ENCODE measurements around the gene DNM1. TPM values are rescaled to one million over a fixed set of nuclear protein-coding genes. Genes with fewer than 3 reads are reported as not detected.
"Not testable (repeated sequence)": the region's sequence is repeated elsewhere in the genome, so short reads cannot be mapped to it uniquely, and the experiment has no call there.

DNM1 gene
- total and polyA plus RNA-seq, 4 donors: 44.6 to 410 (median 223) TPM

- Histone ChIP-seq H3K27ac (ENCODE audit: low read depth, low read length) (no peak overlapping the region), H3K36me3 (ENCODE audit: control insufficient read depth, insufficient read depth, low read length) (peaks cover 76% of the 10 kb centered on the region)
- 91% methylated on average over 9 of the region's 10 CpGs for WGBS (ENCODE audit: insufficient coverage)
Observed at GRCh38 chr9:128222026-128222425, 18.8 kb downstream of the DNM1 start.

GRCh38 chr9:128222880-128223670, 19.9 kb downstream of the DNM1 start:
- H3K36me3 ChIP-seq (ENCODE audit: control insufficient read depth, insufficient read depth, low read length): peaks cover 78% of the 10 kb centered on the region

More at GRCh38 chr9:128222026-128222425, 18.8 kb downstream of the DNM1 start:
- no peak overlapping the region for H3K4me3 ChIP-seq (ENCODE audit: low read depth, low read length)
- H3K9me3 ChIP-seq (ENCODE audit: control insufficient read depth, insufficient read depth, low read length): no peaks in the 10 kb centered on the region
- no peaks in the 10 kb centered on the region for H3K27me3 ChIP-seq (ENCODE audit: control insufficient read depth, insufficient read depth, low read length)
- H3K4me1 ChIP-seq (ENCODE audit: control insufficient read depth, insufficient read depth, low read length): peaks cover 20% of the 10 kb centered on the region
- no peak for DNase-seq (ENCODE audit: low read depth in 4 of 6, low spot score in 6 of 6)

GRCh38 chr9:128224877-128225276, 21.7 kb downstream of the DNM1 start:
- Histone ChIP-seq H3K27ac (ENCODE audit: low read depth, low read length) (no peak overlapping the region), H3K4me3 (ENCODE audit: low read depth, low read length) (no peak overlapping the region), H3K27me3 (ENCODE audit: control insufficient read depth, insufficient read depth, low read length) (no peaks in the 10 kb centered on the region), H3K4me1 (ENCODE audit: control insufficient read depth, insufficient read depth, low read length) (no peaks in the 10 kb centered on the region), H3K9me3 (ENCODE audit: control insufficient read depth, insufficient read depth, low read length) (no peaks in the 10 kb centered on the region), H3K36me3 (ENCODE audit: control insufficient read depth, insufficient read depth, low read length) (peaks cover 68% of the 10 kb centered on the region)
- 98% methylated on average over 5 of the region's 7 CpGs for WGBS (ENCODE audit: insufficient coverage)
- no peak for DNase-seq (ENCODE audit: low read depth in 4 of 6, low spot score in 6 of 6)

More at GRCh38 chr9:128222880-128223670, 19.9 kb downstream of the DNM1 start:
- Histone ChIP-seq H3K4me3 (ENCODE audit: low read depth, low read length) (no peak overlapping the region), H3K4me1 (ENCODE audit: control insufficient read depth, insufficient read depth, low read length) (peaks cover 11% of the 10 kb centered on the region), H3K27ac (ENCODE audit: low read depth, low read length) (no peak overlapping the region), H3K27me3 (ENCODE audit: control insufficient read depth, insufficient read depth, low read length) (no peaks in the 10 kb centered on the region), H3K9me3 (ENCODE audit: control insufficient read depth, insufficient read depth, low read length) (no peaks in the 10 kb centered on the region)
- no peak for DNase-seq (ENCODE audit: low read depth in 4 of 6, low spot score in 6 of 6)
- 95% methylated on average over 9 of the region's 13 CpGs for WGBS (ENCODE audit: insufficient coverage)

GRCh38 chr9:128225770-128226411, 22.7 kb downstream of the DNM1 start:
- peaks cover 59% of the 10 kb centered on the region for H3K36me3 ChIP-seq (ENCODE audit: control insufficient read depth, insufficient read depth, low read length)
- H3K9me3 ChIP-seq (ENCODE audit: control insufficient read depth, insufficient read depth, low read length): no peaks in the 10 kb centered on the region
- no peak overlapping the region for H3K27ac ChIP-seq (ENCODE audit: low read depth, low read length)
- WGBS (ENCODE audit: insufficient coverage): 91% methylated on average over 17 of the region's 19 CpGs
- H3K4me1 ChIP-seq (ENCODE audit: control insufficient read depth, insufficient read depth, low read length): no peaks in the 10 kb centered on the region
- no peak for DNase-seq (ENCODE audit: low read depth in 4 of 6, low spot score in 6 of 6)
- no peak overlapping the region for H3K4me3 ChIP-seq (ENCODE audit: low read depth, low read length)
- H3K27me3 ChIP-seq (ENCODE audit: control insufficient read depth, insufficient read depth, low read length): no peaks in the 10 kb centered on the region

GRCh38 chr9:128226412-128226801, 23.2 kb downstream of the DNM1 start:
- H3K4me1 ChIP-seq (ENCODE audit: control insufficient read depth, insufficient read depth, low read length): no peaks in the 10 kb centered on the region
- WGBS (ENCODE audit: insufficient coverage): 100% methylated on average over 1 of the region's 5 CpGs
- DNase-seq (ENCODE audit: low read depth in 4 of 6, low spot score in 6 of 6): no peak
- H3K27me3 ChIP-seq (ENCODE audit: control insufficient read depth, insufficient read depth, low read length): no peaks in the 10 kb centered on the region
- H3K4me3 ChIP-seq (ENCODE audit: low read depth, low read length): no peak overlapping the region
- H3K9me3 ChIP-seq (ENCODE audit: control insufficient read depth, insufficient read depth, low read length): no peaks in the 10 kb centered on the region
- H3K27ac ChIP-seq (ENCODE audit: low read depth, low read length): no peak overlapping the region
- H3K36me3 ChIP-seq (ENCODE audit: control insufficient read depth, insufficient read depth, low read length): peaks cover 55% of the 10 kb centered on the region

- H3K4me3 ChIP-seq (ENCODE audit: low read depth, low read length); H3K4me1 ChIP-seq (ENCODE audit: control insufficient read depth, insufficient read depth, low read length); H3K27me3 ChIP-seq (ENCODE audit: control insufficient read depth, insufficient read depth, low read length); H3K9me3 ChIP-seq (ENCODE audit: control insufficient read depth, insufficient read depth, low read length); DNase-seq (ENCODE audit: low read depth in 4 of 6, low spot score in 6 of 6); H3K27ac ChIP-seq (ENCODE audit: low read depth, low read length): not testable (repeated sequence)
- H3K36me3 ChIP-seq (ENCODE audit: control insufficient read depth, insufficient read depth, low read length): peaks cover 51% of the 10 kb centered on the region
- 92% methylated on average over 4 of the region's 7 CpGs for WGBS (ENCODE audit: insufficient coverage)
Observed at GRCh38 chr9:128230897-128231296, 27.7 kb downstream of the DNM1 start.

GRCh38 chr9:128231638-128232527, 28.7 kb downstream of the DNM1 start:
- peaks cover 56% of the 10 kb centered on the region for H3K36me3 ChIP-seq (ENCODE audit: control insufficient read depth, insufficient read depth, low read length)
- no peak for DNase-seq (ENCODE audit: low read depth in 4 of 6, low spot score in 6 of 6)
- no peaks in the 10 kb centered on the region for H3K4me1 ChIP-seq (ENCODE audit: control insufficient read depth, insufficient read depth, low read length)
- H3K9me3 ChIP-seq (ENCODE audit: control insufficient read depth, insufficient read depth, low read length): no peaks in the 10 kb centered on the region
- no peaks in the 10 kb centered on the region for H3K27me3 ChIP-seq (ENCODE audit: control insufficient read depth, insufficient read depth, low read length)
- H3K4me3 ChIP-seq (ENCODE audit: low read depth, low read length): no peak overlapping the region
- 87% methylated on average over 14 of the region's 16 CpGs for WGBS (ENCODE audit: insufficient coverage)
- H3K27ac ChIP-seq (ENCODE audit: low read depth, low read length): no peak overlapping the region

GRCh38 chr9:128232528-128233428, 29.6 kb downstream of the DNM1 start:
- 82% methylated on average over 19 of the region's 22 CpGs for WGBS (ENCODE audit: insufficient coverage)
- DNase-seq (ENCODE audit: low read depth in 4 of 6, low spot score in 6 of 6): no peak
- Histone ChIP-seq H3K4me1 (ENCODE audit: control insufficient read depth, insufficient read depth, low read length) (no peaks in the 10 kb centered on the region), H3K4me3 (ENCODE audit: low read depth, low read length) (no peak overlapping the region), H3K36me3 (ENCODE audit: control insufficient read depth, insufficient read depth, low read length) (peaks cover 64% of the 10 kb centered on the region), H3K9me3 (ENCODE audit: control insufficient read depth, insufficient read depth, low read length) (no peaks in the 10 kb centered on the region), H3K27ac (ENCODE audit: low read depth, low read length) (no peak overlapping the region), H3K27me3 (ENCODE audit: control insufficient read depth, insufficient read depth, low read length) (no peaks in the 10 kb centered on the region)
